ENCODE results near the gene MVP.
"Not testable (repeated sequence)": the region's sequence is repeated elsewhere in the genome, so short reads cannot be mapped to it uniquely, and the experiment has no call there.

The MVP gene

DNA sequence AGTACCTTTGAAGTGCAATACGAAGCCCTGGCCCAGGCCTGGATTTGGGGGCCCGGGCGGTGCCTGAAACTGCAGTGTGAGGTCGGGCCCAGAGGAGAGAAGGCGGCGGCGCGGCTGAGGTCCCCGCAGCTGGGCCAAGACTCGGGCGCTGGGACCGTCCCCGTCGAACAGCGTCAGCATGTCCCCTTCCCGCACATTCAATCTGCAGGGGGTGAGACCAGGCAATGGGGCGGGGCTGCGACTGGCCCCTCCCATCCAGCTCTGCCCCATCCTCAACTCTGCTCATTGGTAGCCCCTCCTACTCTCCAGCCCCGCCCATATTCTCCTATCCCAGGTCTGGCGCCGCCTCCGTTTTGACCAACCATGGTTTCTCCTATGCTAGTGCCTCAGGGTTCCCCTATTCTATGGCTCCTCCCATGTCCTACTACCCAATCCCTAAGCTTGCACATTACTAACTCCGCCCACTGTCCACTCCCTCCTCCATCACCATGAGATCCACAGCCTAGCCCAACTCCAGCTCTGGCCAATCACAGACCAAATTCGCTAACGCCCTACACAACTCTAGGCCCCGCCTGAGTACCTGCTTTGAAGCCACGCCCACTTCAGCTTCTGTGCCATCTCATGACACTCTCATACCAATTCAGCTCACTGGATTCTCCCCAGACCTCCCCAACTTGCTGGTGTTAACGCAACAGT, 57.2 kb downstream of the MVP start:
- peaks cover 15% of the 10 kb centered on the region for H3K27me3 ChIP-seq (ENCODE audit: control insufficient read depth, insufficient read depth, low read length)
- H3K27ac ChIP-seq (ENCODE audit: low read depth, low read length) = no peak overlapping the region
- no peak overlapping the region for H3K9ac ChIP-seq (ENCODE audit: low read length)
- H3K36me3 ChIP-seq (ENCODE audit: control insufficient read depth, insufficient read depth, low read length) = no peaks in the 10 kb centered on the region
- no peaks in the 10 kb centered on the region for H3K4me1 ChIP-seq (ENCODE audit: control insufficient read depth, insufficient read depth, low read length)
- no peak overlapping the region for H3K4me3 ChIP-seq (ENCODE audit: low read length)

DNA sequence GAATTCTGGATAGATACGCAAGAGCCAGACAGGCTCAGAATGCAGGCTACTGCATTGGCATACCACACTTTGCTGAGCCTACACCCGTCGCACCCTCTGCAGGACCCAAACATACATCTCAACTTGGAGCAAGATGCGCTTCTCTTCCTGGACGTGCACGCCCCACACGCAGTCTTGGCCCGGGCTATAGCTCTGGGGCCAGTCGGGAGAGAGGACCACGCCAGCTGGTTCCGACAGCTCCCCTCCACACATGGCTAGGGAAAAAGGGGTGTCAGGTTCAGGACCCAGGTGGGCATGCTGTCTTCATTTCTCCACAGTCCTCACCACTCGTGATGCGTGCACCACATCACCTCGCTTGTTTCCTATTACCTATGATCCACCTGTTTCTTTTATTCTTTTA, 57.9 kb downstream of the MVP start:
- no peaks in the 10 kb centered on the region for H3K36me3 ChIP-seq (ENCODE audit: control insufficient read depth, insufficient read depth, low read length)
- H3K27me3 ChIP-seq (ENCODE audit: control insufficient read depth, insufficient read depth, low read length) = peaks cover 15% of the 10 kb centered on the region
- H3K4me3 ChIP-seq (ENCODE audit: low read length) = no peak overlapping the region
- no peaks in the 10 kb centered on the region for H3K4me1 ChIP-seq (ENCODE audit: control insufficient read depth, insufficient read depth, low read length)
- no peak overlapping the region for H3K9ac ChIP-seq (ENCODE audit: low read length)
- no peak overlapping the region for H3K27ac ChIP-seq (ENCODE audit: low read depth, low read length)

DNA sequence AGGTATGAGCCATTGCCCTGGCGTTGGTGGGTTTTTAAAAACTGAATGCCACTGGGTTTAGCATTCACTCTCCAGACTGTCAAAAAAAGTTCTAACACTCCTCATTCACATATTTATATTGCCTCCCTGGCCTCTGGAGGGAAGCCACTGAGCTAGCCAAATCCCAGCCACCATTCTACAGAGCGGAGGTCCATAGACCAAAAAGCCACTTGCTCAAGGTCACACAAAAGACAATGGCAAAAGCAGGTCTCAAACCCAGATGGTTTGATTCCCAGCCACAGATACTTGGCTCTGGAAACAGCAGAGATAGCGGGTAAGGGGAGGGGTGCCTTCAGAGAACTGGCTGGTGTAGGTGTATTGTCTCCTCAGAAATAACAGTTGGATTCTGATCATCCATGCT, 60.8 kb downstream of the MVP start:
- no peaks in the 10 kb centered on the region for H3K4me1 ChIP-seq (ENCODE audit: control insufficient read depth, insufficient read depth, low read length)
- no peak overlapping the region for H3K9ac ChIP-seq (ENCODE audit: low read length)
- no peak overlapping the region for H3K4me3 ChIP-seq (ENCODE audit: low read length)
- no peaks in the 10 kb centered on the region for H3K36me3 ChIP-seq (ENCODE audit: control insufficient read depth, insufficient read depth, low read length)
- H3K27me3 ChIP-seq (ENCODE audit: control insufficient read depth, insufficient read depth, low read length) = peaks cover 14% of the 10 kb centered on the region
- H3K27ac ChIP-seq (ENCODE audit: low read depth, low read length) = no peak overlapping the region

DNA sequence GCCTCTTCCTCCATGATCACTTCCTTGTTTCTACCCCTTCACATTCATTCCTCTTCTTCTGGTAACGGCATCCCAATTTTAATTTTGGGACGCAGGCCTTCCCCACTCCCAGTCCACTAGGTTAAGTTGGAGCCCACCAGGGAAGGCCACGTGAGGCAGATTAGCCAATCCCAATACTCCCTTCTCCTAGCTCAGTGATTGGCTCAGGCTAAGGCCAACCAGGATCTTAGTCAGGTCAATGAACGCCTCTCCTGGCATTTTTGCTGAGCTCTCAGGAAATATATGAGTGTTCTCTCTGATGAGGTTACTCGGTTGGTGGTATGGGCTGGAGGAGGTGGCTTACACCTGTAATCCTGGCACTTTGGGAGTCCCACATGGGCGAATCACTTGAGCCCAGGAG, 63.7 kb downstream of the MVP start:
- H3K9ac ChIP-seq (ENCODE audit: low read length) = no peak overlapping the region
- H3K27ac ChIP-seq (ENCODE audit: low read depth, low read length) = no peak overlapping the region
- no peaks in the 10 kb centered on the region for H3K27me3 ChIP-seq (ENCODE audit: control insufficient read depth, insufficient read depth, low read length)
- no peak overlapping the region for H3K4me3 ChIP-seq (ENCODE audit: low read length)
- H3K4me1 ChIP-seq (ENCODE audit: control insufficient read depth, insufficient read depth, low read length) = no peaks in the 10 kb centered on the region
- H3K36me3 ChIP-seq (ENCODE audit: control insufficient read depth, insufficient read depth, low read length) = no peaks in the 10 kb centered on the region

DNA sequence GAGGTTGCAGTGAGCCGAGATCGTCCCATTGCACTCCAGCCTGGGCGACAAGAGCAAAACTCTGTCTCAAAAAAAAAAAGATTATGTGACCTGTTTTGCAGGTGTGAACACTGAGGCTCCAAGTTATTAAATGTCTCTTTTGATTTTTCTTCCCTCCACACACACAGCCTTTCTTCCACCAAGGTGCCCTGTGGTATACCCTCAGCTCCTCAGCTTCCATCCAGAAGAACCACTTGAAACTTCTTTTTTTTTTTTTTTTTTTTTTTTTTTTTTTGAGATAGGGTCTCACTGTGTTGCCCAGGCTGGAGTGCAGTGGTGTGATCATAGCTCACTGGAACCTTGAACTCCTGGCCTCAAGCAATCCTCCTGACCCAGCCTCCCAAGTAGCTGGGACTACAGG, 69.1 kb downstream of the MVP start:
- not testable (repeated sequence) for H3K36me3 ChIP-seq (ENCODE audit: control insufficient read depth, insufficient read depth, low read length); H3K4me3 ChIP-seq (ENCODE audit: low read length); H3K27ac ChIP-seq (ENCODE audit: low read depth, low read length); H3K9ac ChIP-seq (ENCODE audit: low read length); H3K27me3 ChIP-seq (ENCODE audit: control insufficient read depth, insufficient read depth, low read length); H3K4me1 ChIP-seq (ENCODE audit: control insufficient read depth, insufficient read depth, low read length)

DNA sequence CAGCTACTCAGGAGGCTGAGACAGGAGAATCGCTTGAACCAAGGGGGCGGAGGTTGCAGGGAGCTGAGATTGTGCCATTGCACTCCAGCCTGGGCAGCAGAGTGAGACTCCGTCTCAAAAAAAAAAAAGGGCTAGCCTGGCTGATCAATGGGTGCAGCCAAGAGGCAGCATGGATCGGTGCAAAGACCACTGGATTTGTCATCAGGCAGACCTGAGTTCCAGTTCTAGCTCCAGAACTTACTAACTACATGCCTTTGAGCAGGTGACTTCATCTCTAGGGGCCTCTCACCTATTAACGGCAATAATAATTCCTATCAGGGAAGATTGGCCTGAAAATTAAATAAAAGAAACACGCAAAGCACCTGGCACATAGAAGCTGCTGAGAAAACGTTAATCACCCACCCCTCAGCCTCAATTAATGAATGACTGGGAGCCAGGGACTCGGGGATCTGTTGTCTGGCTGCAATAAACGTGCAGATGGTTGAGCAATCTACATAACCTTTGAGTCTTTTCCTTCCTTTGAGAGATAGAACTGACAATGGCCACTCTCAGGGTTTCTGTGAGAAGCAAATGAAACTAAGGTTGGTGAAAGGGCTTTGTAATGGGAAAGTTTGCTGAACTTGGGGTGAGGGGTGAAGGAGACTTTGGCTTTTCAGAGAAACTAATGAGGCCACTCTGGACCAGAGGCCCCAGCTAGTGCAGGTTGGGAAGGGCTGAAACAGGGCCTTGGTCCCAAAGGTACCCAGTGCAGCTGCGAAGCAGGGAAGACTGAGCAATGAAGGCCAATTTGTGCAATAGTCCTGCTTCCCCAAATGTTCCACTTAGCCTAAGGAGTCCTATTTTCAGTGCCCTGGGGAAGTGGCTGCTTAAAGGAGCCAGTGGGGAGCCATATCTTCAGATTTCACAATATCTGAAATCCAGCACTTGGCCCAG, 71.5 kb downstream of the MVP start:
- H3K9ac ChIP-seq (ENCODE audit: low read length) = no peak overlapping the region
- no peak overlapping the region for H3K27ac ChIP-seq (ENCODE audit: low read depth, low read length)
- no peak overlapping the region for H3K4me3 ChIP-seq (ENCODE audit: low read length)
- H3K4me1 ChIP-seq (ENCODE audit: control insufficient read depth, insufficient read depth, low read length) = no peaks in the 10 kb centered on the region
- peaks cover 2% of the 10 kb centered on the region for H3K27me3 ChIP-seq (ENCODE audit: control insufficient read depth, insufficient read depth, low read length)
- H3K36me3 ChIP-seq (ENCODE audit: control insufficient read depth, insufficient read depth, low read length) = no peaks in the 10 kb centered on the region

DNA sequence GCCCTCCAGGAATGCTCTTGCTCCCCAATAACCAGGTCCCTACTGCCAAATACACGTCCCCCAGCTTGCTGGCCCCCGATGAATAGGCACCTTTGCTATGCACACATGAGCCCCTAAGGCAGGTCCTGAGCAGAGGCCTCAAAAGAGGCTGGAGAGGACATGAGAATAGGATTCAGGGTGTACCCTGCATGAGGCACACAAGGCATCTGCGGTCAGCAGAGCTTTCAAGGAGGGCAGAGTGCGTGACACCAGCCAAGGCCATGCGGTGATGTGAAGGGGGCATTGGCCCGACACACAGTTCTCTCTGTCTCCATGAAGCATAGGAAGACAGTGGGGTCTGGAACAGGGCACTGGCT, 72.2 kb downstream of the MVP start:
- Histone ChIP-seq H3K4me3 (ENCODE audit: low read length) (no peak overlapping the region), H3K36me3 (ENCODE audit: control insufficient read depth, insufficient read depth, low read length) (no peaks in the 10 kb centered on the region), H3K4me1 (ENCODE audit: control insufficient read depth, insufficient read depth, low read length) (no peaks in the 10 kb centered on the region), H3K27ac (ENCODE audit: low read depth, low read length) (no peak overlapping the region), H3K9ac (ENCODE audit: low read length) (no peak overlapping the region), H3K27me3 (ENCODE audit: control insufficient read depth, insufficient read depth, low read length) (peaks cover 2% of the 10 kb centered on the region)

DNA sequence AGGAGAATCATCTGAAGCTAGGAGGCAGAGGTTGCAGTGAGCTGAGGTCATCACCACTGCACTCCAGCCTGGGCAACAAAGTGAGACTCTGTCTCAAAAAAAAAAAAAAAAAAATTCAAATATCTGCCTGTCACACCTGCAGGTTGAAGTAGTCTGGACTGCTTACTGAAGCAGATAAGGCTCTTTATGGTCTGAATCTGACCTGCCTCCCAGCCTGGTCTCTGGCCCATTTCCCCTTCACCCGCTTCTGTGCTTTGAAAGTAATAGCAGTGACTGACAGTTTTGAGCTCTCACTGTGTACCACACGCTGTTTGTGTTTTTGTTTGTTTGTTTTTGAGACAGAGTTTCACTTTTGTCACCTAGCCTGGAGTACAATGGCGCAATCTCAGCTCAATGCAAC, 73.3 kb downstream of the MVP start:
- Histone ChIP-seq H3K27me3 (ENCODE audit: control insufficient read depth, insufficient read depth, low read length) (peaks cover 13% of the 10 kb centered on the region), H3K4me3 (ENCODE audit: low read length) (no peak overlapping the region), H3K9ac (ENCODE audit: low read length) (no peak overlapping the region), H3K4me1 (ENCODE audit: control insufficient read depth, insufficient read depth, low read length) (no peaks in the 10 kb centered on the region), H3K27ac (ENCODE audit: low read depth, low read length) (no peak overlapping the region), H3K36me3 (ENCODE audit: control insufficient read depth, insufficient read depth, low read length) (no peaks in the 10 kb centered on the region)

DNA sequence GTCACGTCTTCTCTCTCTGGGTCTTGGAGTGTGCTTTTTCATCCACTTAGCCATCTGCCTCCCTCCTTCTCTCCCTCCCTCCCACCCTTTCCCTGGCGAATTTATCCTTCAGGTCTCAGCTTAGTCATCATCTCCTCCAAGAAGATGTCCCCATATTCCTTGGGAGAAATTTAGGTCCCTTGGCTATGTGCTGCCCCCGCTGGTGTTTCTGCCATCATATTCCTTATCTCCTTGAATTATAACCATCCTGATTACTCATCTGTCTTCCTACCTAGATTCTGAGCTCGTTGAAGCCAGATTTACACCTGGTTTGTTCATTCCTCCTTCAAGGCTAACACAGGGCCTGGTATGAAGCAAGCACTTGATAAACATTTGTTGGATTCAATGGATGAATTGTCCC, 74.1 kb downstream of the MVP start:
- Histone ChIP-seq H3K4me1 (ENCODE audit: control insufficient read depth, insufficient read depth, low read length) (no peaks in the 10 kb centered on the region), H3K9ac (ENCODE audit: low read length) (no peak overlapping the region), H3K27ac (ENCODE audit: low read depth, low read length) (no peak overlapping the region), H3K4me3 (ENCODE audit: low read length) (no peak overlapping the region), H3K36me3 (ENCODE audit: control insufficient read depth, insufficient read depth, low read length) (no peaks in the 10 kb centered on the region), H3K27me3 (ENCODE audit: control insufficient read depth, insufficient read depth, low read length) (peaks cover 14% of the 10 kb centered on the region)

DNA sequence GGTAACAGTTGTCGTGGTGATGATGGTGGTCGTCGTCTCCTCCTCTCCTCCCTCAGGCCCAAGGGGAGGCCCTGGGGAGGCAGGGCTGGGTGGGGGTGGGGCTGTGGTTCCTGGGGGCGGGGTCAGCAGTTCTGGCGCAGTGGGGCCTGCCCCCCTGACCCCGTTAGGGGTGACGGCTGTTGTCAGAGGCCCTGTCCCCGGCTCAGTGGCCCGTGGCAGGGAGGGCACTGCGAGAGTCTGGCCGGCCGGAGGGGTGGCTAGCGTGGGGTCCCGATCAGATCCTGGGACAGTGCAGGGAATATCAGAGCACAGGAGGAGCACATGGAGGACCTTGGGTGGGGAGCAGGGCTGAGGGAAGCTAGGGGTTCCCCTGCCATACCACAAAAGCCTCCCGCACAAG, 76.6 kb downstream of the MVP start:
- Histone ChIP-seq H3K27me3 (ENCODE audit: control insufficient read depth, insufficient read depth, low read length) (peaks cover 17% of the 10 kb centered on the region), H3K36me3 (ENCODE audit: control insufficient read depth, insufficient read depth, low read length) (no peaks in the 10 kb centered on the region), H3K27ac (ENCODE audit: low read depth, low read length) (no peak overlapping the region), H3K4me1 (ENCODE audit: control insufficient read depth, insufficient read depth, low read length) (no peaks in the 10 kb centered on the region), H3K9ac (ENCODE audit: low read length) (no peak overlapping the region), H3K4me3 (ENCODE audit: low read length) (no peak overlapping the region)

DNA sequence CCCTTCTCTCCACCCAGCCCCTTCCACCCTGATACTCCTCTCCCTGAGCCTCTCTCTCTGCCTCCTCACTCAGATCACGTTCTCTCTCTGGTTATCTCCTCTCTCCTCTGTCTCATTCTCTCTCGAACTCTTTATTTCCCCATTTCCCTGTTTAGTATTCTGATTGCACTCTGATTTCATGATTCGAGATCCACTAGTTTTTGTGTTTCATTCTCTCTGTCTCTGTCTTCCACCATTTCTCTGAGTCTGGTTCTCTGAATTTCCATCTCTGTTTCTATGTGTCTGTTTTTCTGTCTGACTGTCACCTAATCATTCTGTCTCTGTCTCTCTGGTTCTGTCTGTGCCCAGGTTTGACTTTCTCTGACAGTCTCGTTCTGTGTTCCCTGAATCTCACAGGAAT, 77.1 kb downstream of the MVP start:
- no peaks in the 10 kb centered on the region for H3K4me1 ChIP-seq (ENCODE audit: control insufficient read depth, insufficient read depth, low read length)
- H3K27me3 ChIP-seq (ENCODE audit: control insufficient read depth, insufficient read depth, low read length) = peaks cover 17% of the 10 kb centered on the region
- no peak overlapping the region for H3K27ac ChIP-seq (ENCODE audit: low read depth, low read length)
- H3K36me3 ChIP-seq (ENCODE audit: control insufficient read depth, insufficient read depth, low read length) = no peaks in the 10 kb centered on the region
- no peak overlapping the region for H3K4me3 ChIP-seq (ENCODE audit: low read length)
- no peak overlapping the region for H3K9ac ChIP-seq (ENCODE audit: low read length)

All from rectal smooth muscle tissue (tissue), 1 donor.